Osteocyte (in vitro differentiated cells): ENCODE measurements around the gene KLK10. TPM values are rescaled to one million over a fixed set of nuclear protein-coding genes. Genes with fewer than 3 reads are reported as not detected.

Experiments used
- DNase-seq: peaks from one replicate; pipeline ENCODE4 v3.0.0; 2021; ENCODE audit warnings: mixed read lengths; ENCODE audit not compliant: unreplicated experiment; ENCODE audit errors: extremely low spot score
- H3K27ac Mint-ChIP-seq: one replicate; pipeline ENCODE4 v1.8.0; 2021; ENCODE audit warnings: mild to moderate bottlenecking, mixed read lengths; ENCODE audit not compliant: unreplicated experiment
- H3K27me3 Mint-ChIP-seq: one replicate; pipeline ENCODE4 v1.8.0; 2021; ENCODE audit warnings: mixed read lengths; ENCODE audit not compliant: unreplicated experiment
- H3K36me3 Mint-ChIP-seq: one replicate; pipeline ENCODE4 v1.8.0; 2021; ENCODE audit warnings: mixed read lengths; ENCODE audit not compliant: unreplicated experiment
- H3K4me1 Mint-ChIP-seq: one replicate; pipeline ENCODE4 v1.8.0; 2021; ENCODE audit warnings: mixed read lengths; ENCODE audit not compliant: unreplicated experiment
- H3K4me3 Mint-ChIP-seq: one replicate; pipeline ENCODE4 v1.8.0; 2021; ENCODE audit warnings: mild to moderate bottlenecking, moderate library complexity, mixed read lengths; ENCODE audit not compliant: unreplicated experiment
- H3K9me3 Mint-ChIP-seq: one replicate; pipeline ENCODE4 v1.8.0; 2021; ENCODE audit warnings: mixed read lengths; ENCODE audit not compliant: unreplicated experiment
- total RNA-seq: library from RNA; stranded (reverse); gene quantifications from 2 replicates; pipeline ENCODE4 v1.2.1, GENCODE V29; 2021
- TF ChIP-seq, protein P1 (sequence below): fragments of 200-600 bp; sonication (generic); IDR thresholded peaks from 2 replicates; pipeline ENCODE4 v1.5.0; 2021; ENCODE audit warnings: antibody characterized with exemption, mild to moderate bottlenecking, moderate library complexity

KLK10 gene
- total RNA-seq, 1 donor from 2014 or later, result not detected

DNA sequence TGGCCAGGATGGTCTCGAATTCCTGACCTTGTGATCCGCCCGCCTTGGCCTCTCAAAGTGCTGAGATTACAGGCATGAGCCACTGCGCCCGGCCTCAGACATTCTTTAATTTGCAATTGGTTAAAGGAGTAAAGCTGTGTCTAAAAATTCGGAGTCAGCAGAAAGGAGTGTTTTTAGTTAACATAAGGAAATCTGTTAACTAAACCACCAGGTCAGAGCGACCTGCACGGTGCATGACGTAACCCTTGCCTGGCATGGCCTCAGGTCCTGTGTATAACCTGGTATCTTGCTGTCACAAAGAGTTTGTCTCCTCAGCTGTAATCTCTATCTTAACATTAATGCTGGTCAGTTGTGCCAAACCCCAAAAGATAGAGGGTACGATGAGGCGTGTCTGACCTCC, 24.8 kb upstream of the KLK10 start:
- no peak overlapping the region for H3K27ac Mint-ChIP-seq
- H3K9me3 Mint-ChIP-seq, result peaks cover 11% of the 10 kb centered on the region
- TF ChIP-seq, protein P1, sequence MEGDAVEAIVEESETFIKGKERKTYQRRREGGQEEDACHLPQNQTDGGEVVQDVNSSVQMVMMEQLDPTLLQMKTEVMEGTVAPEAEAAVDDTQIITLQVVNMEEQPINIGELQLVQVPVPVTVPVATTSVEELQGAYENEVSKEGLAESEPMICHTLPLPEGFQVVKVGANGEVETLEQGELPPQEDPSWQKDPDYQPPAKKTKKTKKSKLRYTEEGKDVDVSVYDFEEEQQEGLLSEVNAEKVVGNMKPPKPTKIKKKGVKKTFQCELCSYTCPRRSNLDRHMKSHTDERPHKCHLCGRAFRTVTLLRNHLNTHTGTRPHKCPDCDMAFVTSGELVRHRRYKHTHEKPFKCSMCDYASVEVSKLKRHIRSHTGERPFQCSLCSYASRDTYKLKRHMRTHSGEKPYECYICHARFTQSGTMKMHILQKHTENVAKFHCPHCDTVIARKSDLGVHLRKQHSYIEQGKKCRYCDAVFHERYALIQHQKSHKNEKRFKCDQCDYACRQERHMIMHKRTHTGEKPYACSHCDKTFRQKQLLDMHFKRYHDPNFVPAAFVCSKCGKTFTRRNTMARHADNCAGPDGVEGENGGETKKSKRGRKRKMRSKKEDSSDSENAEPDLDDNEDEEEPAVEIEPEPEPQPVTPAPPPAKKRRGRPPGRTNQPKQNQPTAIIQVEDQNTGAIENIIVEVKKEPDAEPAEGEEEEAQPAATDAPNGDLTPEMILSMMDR, result no peak
- H3K4me1 Mint-ChIP-seq, result no peaks in the 10 kb centered on the region
- no peak overlapping the region for H3K4me3 Mint-ChIP-seq
- no peaks in the 10 kb centered on the region for H3K36me3 Mint-ChIP-seq
- no peak for DNase-seq
- H3K27me3 Mint-ChIP-seq, result no peaks in the 10 kb centered on the region

DNA sequence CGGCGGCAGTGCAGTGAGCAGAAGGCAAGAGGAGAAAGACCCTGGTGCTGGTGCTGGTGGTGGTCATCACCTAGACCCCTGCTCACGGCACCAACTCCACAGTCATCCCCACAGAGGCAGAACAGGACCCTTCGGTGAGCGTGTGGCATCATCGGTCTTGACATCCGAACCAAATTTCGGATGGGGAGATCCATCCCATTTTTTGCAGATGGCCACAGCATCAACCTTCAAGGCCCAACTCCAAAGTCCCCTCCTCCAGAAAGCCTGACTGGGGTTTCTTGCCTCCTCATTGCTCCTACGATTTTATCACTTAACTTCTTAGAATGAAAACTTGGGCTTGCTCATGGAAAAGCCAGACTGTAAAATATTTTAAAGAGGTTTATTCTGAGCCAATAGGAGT, 24.0 kb upstream of the KLK10 start:
- H3K9me3 Mint-ChIP-seq, result peaks cover 11% of the 10 kb centered on the region
- H3K4me3 Mint-ChIP-seq, result no peak overlapping the region
- no peak overlapping the region for H3K27ac Mint-ChIP-seq
- no peaks in the 10 kb centered on the region for H3K27me3 Mint-ChIP-seq
- no peak for DNase-seq
- no peaks in the 10 kb centered on the region for H3K36me3 Mint-ChIP-seq
- H3K4me1 Mint-ChIP-seq, result no peaks in the 10 kb centered on the region
- TF ChIP-seq, protein P1, result no peak

DNA sequence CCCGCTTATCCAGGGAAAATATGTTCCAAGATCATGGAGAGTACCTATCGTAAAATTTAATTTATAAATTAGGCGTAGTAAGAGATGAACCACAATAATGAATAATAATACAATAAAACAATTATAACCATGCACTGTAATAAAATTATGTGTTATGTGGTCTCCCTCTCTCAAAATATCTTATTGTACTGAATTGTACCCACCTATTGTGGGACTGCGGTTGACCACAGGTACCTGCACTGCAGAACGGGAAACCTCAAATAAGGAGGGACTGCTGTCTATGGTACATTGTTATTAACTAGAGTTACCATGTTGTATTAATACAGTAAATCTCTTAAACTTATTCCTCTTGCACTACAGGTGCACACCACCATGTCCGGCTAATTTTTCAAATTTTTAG, 20.6 kb upstream of the KLK10 start:
- Mint-ChIP-seq H3K4me1 (no peaks in the 10 kb centered on the region), H3K36me3 (no peaks in the 10 kb centered on the region), H3K9me3 (peaks cover 10% of the 10 kb centered on the region), H3K27ac (no peak overlapping the region), H3K4me3 (no peak overlapping the region), H3K27me3 (no peaks in the 10 kb centered on the region)
- DNase-seq, result no peak
- TF ChIP-seq, protein P1, result no peak

DNA sequence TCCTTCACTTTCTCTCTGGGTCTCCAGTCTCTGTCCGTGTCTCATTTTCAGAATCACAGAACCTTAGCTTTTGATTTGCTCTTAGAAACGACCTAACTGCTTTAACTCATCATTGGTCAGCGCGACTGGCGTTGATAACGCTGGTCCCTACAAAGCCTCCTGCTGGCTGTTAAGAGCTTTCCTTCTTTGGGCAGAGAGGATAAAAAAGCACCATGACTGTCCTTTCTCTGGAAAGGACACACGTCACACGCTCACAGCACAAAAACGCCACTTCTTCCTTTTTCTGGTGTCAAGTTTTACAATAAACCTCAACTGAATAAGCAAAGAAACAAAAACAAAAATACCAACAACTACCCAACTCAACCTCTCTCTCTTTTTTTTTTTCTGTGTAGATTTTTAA, 17.0 kb upstream of the KLK10 start:
- TF ChIP-seq, protein P1, result no peak
- Mint-ChIP-seq H3K9me3 (peaks cover 6% of the 10 kb centered on the region), H3K36me3 (no peaks in the 10 kb centered on the region), H3K27ac (no peak overlapping the region), H3K4me1 (no peaks in the 10 kb centered on the region), H3K27me3 (no peaks in the 10 kb centered on the region), H3K4me3 (no peak overlapping the region)
- DNase-seq, result no peak

DNA sequence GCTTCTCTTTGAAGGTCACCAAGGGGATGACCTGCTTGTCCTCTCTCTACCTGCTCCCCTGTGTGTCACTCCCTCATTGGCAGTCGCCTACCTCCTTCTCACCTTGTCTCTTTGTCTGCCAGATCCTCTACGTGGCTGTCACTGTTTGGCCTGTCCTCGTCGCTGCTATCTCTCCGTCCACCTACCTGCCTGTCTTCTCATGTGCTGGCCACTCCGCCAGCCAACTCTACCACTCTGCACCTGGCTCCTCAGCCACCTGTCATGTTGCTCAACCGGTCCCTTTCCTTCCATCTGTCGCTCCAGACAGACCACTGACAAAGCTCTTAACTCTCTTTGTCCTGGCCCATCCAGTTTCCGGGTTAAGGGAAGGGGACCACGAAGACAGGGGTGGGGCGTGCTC, 15.2 kb upstream of the KLK10 start, which contains the start of gene KLK12:
KLK12 (minus strand) TSS at position 299 of the 400 bp plus-strand sequence. CDS start 381 bp downstream, outside the sequence.
- peaks cover 19% of the 10 kb centered on the region for H3K9me3 Mint-ChIP-seq
- H3K27me3 Mint-ChIP-seq, result no peaks in the 10 kb centered on the region
- DNase-seq, result no peak
- no peaks in the 10 kb centered on the region for H3K4me1 Mint-ChIP-seq
- H3K27ac Mint-ChIP-seq, result no peak within 1 kb of the TSS
- no peaks in the 10 kb centered on the region for H3K36me3 Mint-ChIP-seq
- H3K4me3 Mint-ChIP-seq, result no peak within 1 kb of the TSS
- TF ChIP-seq, protein P1, result no peak
